DMS53 treated with DMSO at 0.1 percent for 48 hours (cell line): Measurements from ENCODE around the gene SIRPA.

Experiments used
- DNase-seq: peaks from one replicate; lab custom pipeline; 2025; ENCODE audit not compliant: unreplicated experiment; lab: John Stamatoyannopoulos, UW

Gene SIRPA

DNA sequence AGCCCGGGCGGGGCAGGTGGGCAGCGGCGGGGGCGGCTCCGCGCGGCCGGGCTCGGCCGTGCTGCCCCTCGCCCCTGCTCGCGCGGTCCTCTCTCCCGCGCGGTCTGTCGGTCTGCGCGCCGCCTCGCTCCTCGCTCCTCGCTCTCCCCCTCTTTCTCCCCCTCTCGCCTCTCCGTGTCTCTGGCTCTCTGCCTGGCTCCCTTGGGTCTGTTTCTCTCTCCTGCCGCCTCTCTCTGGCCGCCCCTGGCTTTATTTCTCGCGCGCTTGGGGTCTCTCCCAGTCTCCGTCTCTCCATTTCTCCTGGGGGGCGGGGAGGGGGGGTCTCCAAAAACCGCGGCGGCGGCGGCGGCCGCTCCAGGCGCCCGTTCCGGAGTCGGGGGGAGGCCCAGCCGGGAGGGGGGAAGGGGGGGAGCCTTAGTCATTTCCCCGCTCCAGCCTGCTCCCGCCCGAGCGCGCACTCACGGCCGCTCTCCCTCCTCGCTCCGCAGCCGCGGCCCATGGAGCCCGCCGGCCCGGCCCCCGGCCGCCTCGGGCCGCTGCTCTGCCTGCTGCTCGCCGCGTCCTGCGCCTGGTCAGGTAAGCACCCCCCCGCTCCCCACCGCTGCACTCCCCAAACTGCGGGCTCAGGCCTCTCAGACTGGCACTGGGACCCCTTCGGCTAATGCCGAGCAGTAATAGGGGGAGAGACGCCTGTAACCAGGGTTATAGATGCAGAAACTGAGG lies at the start of gene SIRPA:
Gene SIRPA (plus strand): TSS at position 457 of the 723 bp plus-strand sequence. CDS start 41 bp downstream, at position 498.
- DNase-seq: no peak

DNA sequence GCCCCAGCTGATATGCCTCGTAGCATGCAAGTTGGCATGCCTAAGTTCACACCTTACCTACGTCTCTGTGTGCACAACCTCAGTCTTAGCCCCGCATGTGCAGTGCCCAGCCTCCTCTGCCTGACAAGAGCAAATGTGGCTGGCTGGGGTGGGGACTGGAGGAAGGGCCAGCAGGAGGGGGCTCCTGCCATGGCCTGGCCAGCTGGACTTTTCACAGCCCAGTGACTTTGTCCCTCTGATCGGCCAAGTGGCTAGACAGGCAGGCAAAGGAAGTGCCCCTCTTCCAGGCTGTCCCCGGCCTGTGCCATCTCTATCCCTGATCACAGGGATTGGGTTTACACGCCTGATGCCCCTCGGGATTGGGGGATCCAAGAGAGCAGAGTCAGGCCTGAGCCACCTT lies 49.5 kb upstream of the SIRPA start:
- DNase-seq: no peak

DNA sequence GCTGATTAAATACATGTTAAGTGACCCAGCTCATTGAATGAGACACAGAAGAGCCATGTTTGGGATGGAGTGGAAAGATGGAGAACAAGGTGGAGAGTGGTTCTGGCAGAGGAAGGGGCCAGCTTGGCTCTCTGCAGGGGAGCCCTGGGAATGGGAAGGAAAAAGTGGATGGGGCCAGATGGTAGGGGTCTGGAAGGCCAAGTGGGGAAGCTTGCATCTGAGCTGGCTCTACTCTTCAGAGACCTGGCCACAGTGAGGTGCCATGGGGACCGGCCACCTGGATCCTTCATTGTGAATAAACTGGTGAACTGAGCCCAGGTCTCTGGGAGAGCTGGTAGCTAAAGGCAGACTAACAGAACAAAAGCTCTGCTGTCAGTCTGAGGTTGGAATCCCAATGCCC lies 48.9 kb upstream of the SIRPA start:
- DNase-seq: no peak

DNA sequence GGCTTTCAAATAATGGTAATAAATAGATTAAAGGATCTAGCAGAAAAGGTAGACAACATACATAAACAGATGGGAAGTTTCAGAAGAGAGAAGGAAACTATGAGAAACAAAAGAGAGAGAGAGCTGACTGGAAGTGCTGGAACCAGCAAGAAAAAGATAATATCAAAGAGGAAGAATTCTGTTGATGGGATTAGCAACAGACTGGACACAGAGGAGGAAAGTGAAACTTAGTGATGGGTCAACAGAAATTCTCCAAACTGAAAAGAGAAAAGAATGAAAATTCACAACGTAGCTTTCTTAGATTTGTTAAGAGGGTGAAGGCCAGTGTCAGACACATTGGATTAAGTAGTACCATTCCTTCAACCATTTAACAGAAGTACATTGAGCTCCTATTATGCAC lies 48.3 kb upstream of the SIRPA start:
- DNase-seq: no peak

DNA sequence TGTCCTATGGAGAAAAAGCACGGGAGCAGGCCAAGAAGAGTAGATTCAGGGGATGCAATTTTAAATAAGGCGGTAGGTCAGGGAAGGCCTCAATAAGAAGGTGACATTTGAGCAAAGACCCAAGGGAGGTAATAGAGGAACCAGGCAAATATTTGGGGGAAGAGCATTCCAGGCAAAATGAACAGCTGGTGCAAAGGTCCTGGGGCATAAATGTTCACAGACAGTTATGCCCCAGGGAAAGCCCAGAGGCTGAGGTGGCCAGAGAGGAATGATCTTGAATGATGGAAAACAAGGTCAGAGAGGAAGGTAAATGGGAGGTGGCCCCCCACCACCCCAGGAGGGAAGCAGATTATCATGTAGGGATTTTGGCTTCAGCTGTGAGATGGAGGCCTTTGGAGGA lies 47.4 kb upstream of the SIRPA start:
- DNase-seq: no peak

DNA sequence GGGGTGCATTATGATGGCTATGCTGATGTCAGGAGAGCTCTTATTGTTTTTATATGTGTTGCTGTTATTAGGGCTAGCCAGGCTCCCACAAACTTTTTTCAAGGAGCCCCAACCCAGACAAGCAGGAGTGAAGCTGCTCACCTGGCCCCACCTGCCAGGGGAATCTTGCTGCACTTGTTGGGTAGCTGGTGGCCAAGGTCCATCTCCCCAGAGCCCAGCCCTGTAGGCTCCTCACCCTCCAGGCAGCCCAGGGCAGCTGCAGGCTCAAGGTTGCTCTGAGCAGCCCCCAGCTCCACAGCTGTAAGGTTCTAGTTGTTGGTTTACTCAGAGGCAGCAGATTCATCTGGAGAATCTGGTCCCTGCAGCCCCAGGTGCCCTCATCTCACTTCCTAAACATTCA lies 46.8 kb upstream of the SIRPA start:
- no peak for DNase-seq

DNA sequence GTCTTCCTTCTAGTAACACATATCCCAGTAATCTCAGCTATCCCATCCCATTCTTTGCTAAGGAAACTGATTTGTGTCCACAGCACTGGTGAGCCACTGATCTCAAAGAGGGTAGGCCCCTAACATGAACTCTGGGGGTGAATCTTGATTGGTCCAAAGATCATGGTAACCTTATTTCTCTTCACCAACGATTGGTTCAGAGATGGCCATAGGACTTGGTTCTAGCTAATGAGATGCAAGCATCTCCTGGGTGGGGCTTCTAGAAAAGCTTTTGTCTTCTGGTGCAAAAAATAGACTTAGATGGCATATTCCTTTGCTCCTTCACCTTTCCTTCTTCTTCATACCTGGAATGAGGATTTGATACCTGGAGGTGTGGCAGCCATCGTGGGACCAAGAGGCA lies 43.8 kb upstream of the SIRPA start:
- no peak for DNase-seq

DNA sequence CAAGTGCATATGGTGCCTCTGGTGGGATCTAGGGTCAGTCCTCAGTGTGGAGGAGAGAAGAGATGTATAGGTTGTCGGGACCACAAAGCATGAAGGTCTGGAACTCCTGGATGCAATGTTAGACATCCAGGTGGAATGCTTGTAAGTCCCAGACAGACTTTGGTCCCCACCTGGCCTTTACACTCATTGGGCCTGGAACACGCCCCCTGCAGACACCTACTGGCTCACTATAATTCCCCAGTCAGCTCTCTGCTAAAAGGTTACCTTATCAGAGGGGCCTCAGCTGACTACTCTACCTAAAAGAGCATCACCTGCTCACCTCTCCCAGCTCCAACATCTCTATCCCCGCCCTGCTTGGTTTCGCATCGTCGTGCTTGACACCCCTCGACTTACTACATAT lies 41.7 kb upstream of the SIRPA start:
- no peak for DNase-seq

DNA sequence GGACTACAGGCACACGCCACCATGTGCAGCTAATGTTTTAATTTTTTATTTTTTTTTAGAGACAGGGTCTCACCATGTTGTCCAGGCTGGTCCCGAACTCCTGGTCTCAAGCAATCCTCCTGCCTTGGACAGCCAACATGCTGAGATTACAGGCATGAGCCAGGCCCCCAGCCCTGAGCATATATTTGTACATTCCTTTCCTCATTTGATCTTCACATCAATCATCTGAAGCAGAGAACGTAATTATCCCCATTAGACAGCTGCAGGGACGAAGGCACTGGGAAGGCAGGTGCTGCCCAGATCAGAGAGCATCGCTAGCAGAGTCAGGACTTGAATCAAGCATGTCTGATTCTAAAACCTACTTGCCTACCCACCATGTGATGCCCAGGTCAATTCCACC lies 41.0 kb upstream of the SIRPA start:
- no peak for DNase-seq

DNA sequence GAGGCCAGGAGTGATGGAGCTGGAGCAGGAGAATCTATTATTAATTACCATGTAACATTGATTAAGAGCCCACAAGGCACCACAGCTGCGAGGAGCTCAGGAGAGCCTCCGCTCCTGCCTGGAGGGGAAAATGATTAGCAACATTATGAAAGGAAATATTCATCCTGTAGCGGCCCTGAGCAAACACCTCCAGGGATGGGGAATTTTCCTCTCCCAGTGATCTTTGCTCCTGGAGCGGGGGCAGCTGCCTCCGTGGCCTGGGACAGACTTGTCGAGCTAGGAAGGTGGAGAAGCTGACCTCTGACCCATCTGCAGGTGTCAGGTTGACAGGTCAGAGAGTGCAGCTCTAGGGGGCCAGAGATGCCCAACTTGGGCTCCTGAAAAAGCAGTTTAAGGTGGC lies 40.1 kb upstream of the SIRPA start:
- no peak for DNase-seq

DNA sequence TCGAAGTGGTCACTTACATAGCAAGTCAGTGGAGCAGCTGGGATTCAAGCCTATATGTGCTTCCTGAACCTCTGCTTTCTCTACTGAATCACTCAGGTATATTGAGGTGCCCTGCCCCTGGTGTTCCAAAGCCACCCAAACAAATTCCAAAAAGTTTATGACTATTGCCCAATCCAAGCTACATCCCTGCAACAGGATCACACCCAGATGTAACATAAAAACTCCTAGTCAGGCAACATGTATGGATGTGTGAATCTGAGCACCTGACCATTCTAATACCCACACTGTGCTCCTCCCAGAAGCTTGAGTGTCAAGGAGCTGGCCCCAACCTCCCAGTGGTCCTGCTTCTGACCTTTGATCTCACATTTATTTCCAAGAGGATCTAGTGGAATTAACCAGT lies 39.5 kb upstream of the SIRPA start:
- no peak for DNase-seq

DNA sequence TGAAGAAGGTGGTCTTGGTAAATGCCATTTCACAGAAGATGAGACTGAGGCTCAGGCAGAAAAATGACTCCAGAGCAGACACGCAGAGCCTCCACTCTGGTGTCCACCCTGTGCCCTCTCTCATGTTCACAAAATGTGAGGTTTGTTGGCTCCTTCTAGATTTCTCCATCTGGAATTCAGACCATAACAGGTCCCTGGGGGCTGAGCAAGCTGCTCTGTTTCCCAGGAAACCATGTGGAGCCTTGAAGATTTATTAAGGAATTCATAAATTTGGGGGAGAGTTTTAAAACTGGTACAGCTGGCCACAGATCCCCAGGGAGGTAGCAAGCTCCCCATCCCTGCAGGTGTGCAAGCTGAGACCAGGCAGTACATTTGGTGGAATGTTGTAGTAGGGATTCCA lies 38.8 kb upstream of the SIRPA start:
- no peak for DNase-seq

DNA sequence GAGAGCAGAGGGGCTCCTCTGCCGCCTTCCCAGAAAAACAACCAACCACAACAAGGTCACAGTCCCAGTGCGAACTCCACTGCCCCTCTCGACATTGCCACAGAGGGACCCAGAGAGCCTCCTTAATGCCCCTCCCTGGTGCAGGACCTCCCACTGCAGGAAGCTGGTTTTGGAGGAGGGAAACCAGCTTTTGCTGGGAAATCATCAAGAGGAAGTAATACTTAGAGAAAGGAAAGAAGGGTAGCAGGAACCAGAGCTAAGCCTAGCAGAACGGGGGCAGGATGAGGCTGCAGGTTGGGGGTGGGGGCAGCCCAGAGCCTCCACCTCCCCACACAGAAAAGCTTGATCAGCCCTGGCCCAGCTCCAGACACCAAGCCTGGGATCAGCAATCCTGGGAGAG lies 37.7 kb upstream of the SIRPA start:
- DNase-seq: no peak

DNA sequence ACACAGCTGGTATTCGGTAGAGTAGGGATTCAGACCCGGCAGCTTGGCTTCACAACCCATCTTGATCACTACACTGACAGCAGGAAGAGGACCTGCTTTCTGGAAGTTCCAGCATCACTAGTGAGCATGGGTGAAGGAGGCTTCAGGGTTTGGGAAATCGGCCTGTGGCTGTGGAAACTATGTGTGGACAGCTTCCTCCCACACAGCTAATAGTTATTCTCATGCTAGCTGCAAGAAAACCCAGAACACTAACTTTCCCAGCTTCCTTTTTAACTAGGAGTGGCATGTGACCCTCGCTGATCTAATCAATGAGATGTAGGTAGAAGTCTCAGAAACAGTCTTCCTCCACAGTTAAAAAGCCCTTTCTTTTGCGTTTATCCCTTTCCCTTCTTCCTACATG lies 36.3 kb upstream of the SIRPA start:
- no peak for DNase-seq

DNA sequence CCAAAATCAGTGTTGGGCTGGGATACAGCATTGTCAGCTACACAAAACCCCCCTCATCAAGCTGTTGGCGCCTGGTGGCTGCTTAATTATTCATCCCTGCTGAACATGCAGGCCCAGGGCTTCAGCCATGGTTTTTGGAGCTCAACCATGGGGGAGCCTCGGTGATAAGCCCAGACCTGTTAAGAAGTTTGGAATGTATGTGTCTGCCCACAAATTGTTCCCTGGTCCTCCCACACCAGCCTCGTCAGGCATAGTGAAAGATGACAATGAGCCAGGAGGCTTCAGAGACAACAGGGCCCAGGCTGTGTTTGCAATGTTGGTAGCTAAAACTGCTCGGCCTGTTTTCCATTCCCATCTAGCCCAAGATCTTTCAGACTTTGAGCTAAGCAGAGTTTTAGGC lies 34.8 kb upstream of the SIRPA start:
- no peak for DNase-seq

DNA sequence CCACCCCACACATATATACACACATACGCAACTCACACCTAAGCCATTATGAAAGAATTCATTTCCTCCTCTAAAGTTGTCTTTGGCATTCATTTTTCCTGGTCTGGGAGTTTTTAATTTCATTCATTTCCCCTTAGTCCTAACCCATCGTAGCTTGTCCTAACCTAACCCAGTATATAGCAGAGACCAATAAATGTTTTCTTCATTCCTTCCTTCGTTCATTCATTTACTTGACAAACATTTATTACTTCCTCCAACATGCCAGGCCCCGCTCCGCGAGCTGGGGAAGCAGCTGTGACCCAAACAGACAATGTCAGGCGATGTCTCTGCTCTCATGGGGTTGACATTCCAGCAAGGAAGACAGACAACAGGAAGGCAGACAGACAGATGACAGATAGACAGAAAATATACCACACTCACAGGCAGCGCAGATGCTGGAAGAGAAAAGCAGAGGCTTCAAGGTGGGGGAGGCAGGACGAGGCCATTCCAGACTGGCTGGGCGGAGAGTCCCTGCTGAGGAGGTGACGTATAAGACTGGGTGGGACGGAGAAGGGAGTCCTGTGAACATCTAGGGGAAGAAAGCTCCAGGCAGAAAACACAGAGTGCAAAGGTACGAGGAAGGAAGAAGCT lies 33.7 kb upstream of the SIRPA start:
- DNase-seq: no peak

DNA sequence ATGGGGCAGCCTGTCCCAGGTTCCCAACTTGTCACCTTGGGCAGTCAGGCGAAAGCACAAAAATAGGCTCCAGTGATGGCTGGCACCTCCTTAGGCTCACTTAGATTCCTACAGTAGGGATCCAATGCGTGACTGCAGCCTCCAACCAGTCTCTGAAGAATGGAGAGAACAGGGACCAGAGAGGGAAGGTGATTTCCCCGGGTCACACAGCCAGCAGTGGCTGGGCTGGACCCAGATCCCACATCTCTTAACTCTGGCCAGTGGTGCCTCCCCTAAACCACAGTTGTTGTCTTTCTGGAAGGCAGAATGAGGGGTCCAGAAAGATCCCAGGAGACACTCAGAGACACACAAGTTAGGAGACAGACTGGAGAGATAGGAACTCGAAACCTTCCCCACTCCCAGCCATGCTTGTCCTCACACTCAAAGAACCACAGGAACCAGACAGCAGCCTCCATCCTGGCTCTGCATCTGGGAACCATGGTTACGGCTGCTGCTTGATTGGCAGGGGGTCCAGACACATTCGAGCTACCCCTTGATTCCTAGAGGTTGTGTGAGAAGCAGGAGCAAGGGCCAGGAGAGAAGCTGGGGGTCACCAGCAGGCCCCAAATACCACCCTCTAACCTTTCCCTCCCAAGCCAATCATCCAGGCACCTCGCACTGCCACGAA lies 33.1 kb upstream of the SIRPA start:
- DNase-seq: no peak

DNA sequence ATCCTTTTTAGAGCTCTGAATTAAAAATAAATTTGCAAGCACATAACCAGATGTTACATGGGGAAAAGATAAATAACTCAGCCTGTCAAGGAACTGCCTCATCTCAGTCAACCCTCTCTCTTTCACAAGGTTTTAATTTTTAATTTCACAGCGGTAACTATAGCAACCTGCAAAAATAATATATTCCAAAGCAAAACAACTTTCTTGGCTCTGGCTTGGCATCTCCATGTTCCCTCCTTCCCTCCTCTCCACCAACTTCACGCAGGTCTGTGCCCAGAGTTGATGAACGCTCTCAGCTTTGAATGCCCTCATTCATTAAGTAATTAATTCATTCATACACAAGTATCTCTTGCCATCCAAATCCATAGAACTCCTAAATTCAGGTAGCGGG lies 32.5 kb upstream of the SIRPA start:
- no peak for DNase-seq

DNA sequence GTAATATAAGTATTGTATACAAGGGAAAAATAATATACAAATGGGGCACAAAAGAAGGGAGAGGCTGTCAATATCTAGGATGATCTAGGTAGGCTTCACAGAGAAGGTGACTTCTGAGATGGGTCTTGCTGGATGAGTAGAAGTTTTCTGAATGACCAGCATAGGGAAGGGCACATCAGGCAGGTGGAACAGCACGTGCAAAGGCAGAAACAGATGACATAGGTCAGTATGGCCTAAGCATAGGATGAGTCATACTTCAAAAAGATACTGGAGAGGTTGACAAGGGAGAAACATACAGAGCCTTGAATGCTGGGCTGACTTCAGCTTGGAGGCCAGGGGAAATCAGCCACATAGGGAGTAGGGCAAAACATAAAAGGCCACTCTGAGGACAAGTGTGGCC lies 31.9 kb upstream of the SIRPA start:
- no peak for DNase-seq

DNA sequence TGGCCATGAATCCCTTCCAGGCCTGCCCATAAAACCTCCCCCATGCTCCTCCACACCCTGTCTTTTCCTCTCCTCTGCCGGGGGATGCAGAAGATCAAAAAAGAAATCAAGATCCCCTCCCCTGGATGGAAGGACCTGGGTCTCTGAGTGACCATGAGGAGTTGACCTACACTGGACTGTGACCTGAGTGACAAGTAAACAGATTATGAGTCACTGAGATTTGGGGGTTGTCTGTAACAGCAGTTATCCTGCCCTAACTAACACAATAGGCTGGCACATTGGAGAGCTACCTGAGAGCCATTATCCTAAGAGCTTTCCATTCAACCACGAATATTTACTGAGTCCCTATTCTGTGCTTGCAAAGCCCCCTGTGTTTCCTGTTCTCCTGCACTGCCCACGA lies 28.4 kb upstream of the SIRPA start:
- no peak for DNase-seq

DNA sequence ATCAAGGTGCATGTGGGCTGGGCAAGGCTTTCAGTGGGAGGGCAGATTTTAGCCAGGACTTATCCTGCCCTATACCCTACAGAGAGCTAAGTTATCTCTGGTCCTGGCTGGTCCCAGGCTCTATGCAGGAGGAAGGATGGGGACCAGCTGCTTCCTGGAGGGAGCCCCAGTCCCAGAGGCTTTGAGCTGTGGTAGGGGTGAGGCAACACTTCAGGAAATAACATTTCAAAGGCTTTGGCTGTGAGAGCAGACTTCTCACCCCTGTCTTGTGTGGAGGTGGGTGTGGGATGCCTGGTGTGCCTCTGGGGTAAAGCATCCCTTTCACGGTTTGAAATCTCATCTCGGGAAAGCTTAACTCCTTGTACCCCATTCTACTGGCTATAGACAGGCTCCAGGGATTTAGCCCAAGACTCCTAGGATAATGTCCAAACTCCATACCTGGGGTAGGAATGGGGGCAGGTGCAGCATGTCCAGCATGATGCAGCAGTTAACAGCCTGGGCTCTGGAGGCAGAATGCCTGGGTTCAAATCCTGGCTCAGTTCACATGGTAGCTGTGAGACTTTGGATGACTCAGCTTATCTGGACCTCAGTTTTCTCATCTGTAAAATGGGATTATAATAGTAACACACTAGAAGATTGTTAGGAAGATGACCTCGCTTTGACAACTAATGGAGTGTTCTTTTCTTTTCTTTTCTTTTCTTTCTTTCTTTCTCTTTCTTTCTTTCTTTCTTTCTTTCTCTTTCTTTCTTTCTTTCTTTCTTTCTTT lies 27.5 kb upstream of the SIRPA start:
- no peak for DNase-seq

DNA sequence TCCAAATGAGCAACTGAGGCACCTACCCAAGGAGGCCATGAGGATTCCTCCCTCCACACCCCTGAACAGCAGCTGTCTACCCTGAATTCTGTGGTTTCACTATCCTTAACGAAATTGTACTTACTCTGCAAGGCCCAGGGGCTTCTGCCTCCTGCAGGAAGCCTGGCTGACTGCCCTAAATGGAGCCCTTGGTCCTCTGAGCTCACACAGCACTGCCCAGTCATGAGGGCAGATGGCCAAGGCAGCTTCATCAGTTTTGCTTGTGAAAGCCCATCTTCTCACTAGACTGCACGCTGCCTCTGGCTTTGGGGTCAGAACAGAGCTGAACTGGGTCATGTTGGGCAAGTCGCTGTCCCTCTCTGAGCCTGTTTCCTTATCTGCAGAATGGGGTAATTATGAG lies 26.4 kb upstream of the SIRPA start:
- DNase-seq: no peak
